Measurements from ENCODE around the gene TTC12. TPM values are rescaled to one million over a fixed set of nuclear protein-coding genes. Genes with fewer than 3 reads are reported as not detected.

TTC12 gene
- polyA plus RNA-seq, 1 of the 3 experiments (the other 2 are of a cell fraction), result 15.1 TPM

GRCh38 chr11:113392236-113392921 is 78.0 kb downstream of the TTC12 start (continued):
- TF ChIP-seq, protein P1, sequence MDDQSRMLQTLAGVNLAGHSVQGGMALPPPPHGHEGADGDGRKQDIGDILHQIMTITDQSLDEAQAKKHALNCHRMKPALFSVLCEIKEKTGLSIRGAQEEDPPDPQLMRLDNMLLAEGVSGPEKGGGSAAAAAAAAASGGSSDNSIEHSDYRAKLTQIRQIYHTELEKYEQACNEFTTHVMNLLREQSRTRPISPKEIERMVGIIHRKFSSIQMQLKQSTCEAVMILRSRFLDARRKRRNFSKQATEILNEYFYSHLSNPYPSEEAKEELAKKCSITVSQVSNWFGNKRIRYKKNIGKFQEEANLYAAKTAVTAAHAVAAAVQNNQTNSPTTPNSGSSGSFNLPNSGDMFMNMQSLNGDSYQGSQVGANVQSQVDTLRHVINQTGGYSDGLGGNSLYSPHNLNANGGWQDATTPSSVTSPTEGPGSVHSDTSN (IDR thresholded peaks at IDR 0.05), result no peak
- TF ChIP-seq ELF1 (IDR thresholded peaks at IDR 0.05) (no peak), TCF12 (IDR thresholded peaks at IDR 0.05) (no peak), CTCF (IDR thresholded peaks at IDR 0.05) (no peak), FOXM1 (IDR thresholded peaks at IDR 0.05; ENCODE audit: low read depth) (no peak), GATA2 (CRISPR knock-in tag; IDR thresholded peaks at IDR 0.05) (no peak)

- Histone ChIP-seq H3F3A (replicated peaks; ENCODE audit: insufficient read depth) (no peaks in the 10 kb centered on the region), H3K4me3 (ENCODE audit: low read depth in 2 of 2, low read length in 1 of 2) (no peak overlapping the region), H3K4me1 (ENCODE audit: control insufficient read depth in 1 of 2, insufficient read depth in 2 of 2, low read depth in 1 of 2, low read length in 1 of 2) (peaks cover 0 to 11% of the 10 kb centered on the region in 2 experiments; a peak in 1 of 4 replicates), H3K36me3 (replicated peaks in 1 of 2; ENCODE audit: control insufficient read depth in 1 of 2, insufficient read depth in 2 of 2, low read length in 1 of 2) (no peaks in the 10 kb centered on the region), H3K9me2 (no peaks in the 10 kb centered on the region), H3K79me2 (ENCODE audit: insufficient read depth) (no peaks in the 10 kb centered on the region), H3K9ac (no peak overlapping the region), H3K27me3 (ENCODE audit: insufficient read depth) (no peaks in the 10 kb centered on the region), H3K9me3 (no peaks in the 10 kb centered on the region), H3K27ac (ENCODE audit: low read depth in 2 of 2, low read length in 1 of 2) (no peak overlapping the region), H2AFZ (ENCODE audit: low read depth) (no peak overlapping the region), H4K20me1 (ENCODE audit: insufficient read depth) (no peaks in the 10 kb centered on the region), H3K4me2 (no peak overlapping the region)
- WGBS (ENCODE audit: low lambda C conversion rate), result 47% methylated on average over 5 of the region's 8 CpGs
- DNase-seq, result no peak
- ChIA-PET CTCF (no interaction called here), POLR2A (no interaction called here)
- TF ChIP-seq NFIC (IDR thresholded peaks at IDR 0.05; ENCODE audit: borderline replicate concordance) (no peak), REST (IDR thresholded peaks at IDR 0.05; ENCODE audit: low read depth, low read length) (no peak), NRF1 (IDR thresholded peaks at IDR 0.05; ENCODE audit: low read depth, low read length) (no peak), FOSL2 (IDR thresholded peaks at IDR 0.05; ENCODE audit: borderline replicate concordance, low read depth) (no peak), ZBTB33 (IDR thresholded peaks at IDR 0.05; ENCODE audit: borderline replicate concordance, low read depth) (no peak), EZH2phosphoT487 (IDR thresholded peaks at IDR 0.05; ENCODE audit: borderline replicate concordance, low read depth) (no peak), SMC3 (IDR thresholded peaks at IDR 0.05; ENCODE audit: low read depth, low read length) (no peak), TEAD4 (IDR thresholded peaks at IDR 0.05; ENCODE audit: borderline replicate concordance, insufficient read depth) (no peak), USF1 (IDR thresholded peaks at IDR 0.05; ENCODE audit: borderline replicate concordance, low read depth) (no peak), GATA2 (CRISPR knock-in tag; IDR thresholded peaks at IDR 0.05) (no peak), POLR2AphosphoS5 (IDR thresholded peaks at IDR 0.05; ENCODE audit: low read depth, low read length) (no peak)
- TF ChIP-seq, protein P2, sequence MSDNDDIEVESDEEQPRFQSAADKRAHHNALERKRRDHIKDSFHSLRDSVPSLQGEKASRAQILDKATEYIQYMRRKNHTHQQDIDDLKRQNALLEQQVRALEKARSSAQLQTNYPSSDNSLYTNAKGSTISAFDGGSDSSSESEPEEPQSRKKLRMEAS (IDR thresholded peaks at IDR 0.05; ENCODE audit: low read depth), result no peak
- TF ChIP-seq, protein P1 (IDR thresholded peaks at IDR 0.05), result no peak
Measured at GRCh38 chr11:113393501-113393985, 79.2 kb downstream of the TTC12 start.
